Cardiac muscle cell (in vitro differentiated cells and primary cell): ENCODE results near the gene MXD4. TPM values are rescaled to one million over a fixed set of nuclear protein-coding genes. Genes with fewer than 3 reads are reported as not detected.

Experiments
- DNase-seq, 2 donors: peaks; one replicate each; pipeline versions ENCODE4 v3.0.0 to v3.0.0-alpha.2; 2010 to 2017; ENCODE audit warnings: low read depth in 1 of 2, low spot score in 1 of 2
- H3K27ac ChIP-seq: fragments of 200-600 bp; sonication (generic); 2 replicates; pipeline ENCODE4 v1.5.1; 2016
- H3K27me3 ChIP-seq: fragments of 200-600 bp; sonication (generic); 2 replicates; pipeline ENCODE4 v1.6.0; 2016; ENCODE audit warnings: control low read depth
- H3K36me3 ChIP-seq: fragments of 200-600 bp; sonication (generic); 2 replicates; pipeline ENCODE4 v1.5.1; 2016; ENCODE audit warnings: control low read depth
- H3K4me1 ChIP-seq: fragments of 200-600 bp; sonication (generic); 2 replicates; pipeline ENCODE4 v1.8.1; 2017; ENCODE audit warnings: low read depth, mild to moderate bottlenecking, mixed run types
- H3K4me3 ChIP-seq: fragments of 200-600 bp; sonication (generic); 2 replicates; pipeline ENCODE4 v1.5.1; 2016; ENCODE audit warnings: mild to moderate bottlenecking
- H3K9me3 ChIP-seq: fragments of 200-600 bp; sonication (generic); 2 replicates; pipeline ENCODE4 v1.5.1; 2017; ENCODE audit warnings: low read depth, mild to moderate bottlenecking, control low read depth
- polyA plus RNA-seq: library from polyadenylated mRNA; unstranded; fragments of >200 nt; fragmentation: Nextera tagmentation; extraction: Ambion mirVana; gene quantifications from 2 replicates; pipeline ENCODE4 v1.2.1, GENCODE V29; 2016
- total RNA-seq: library from RNA; depleted of rRNA; stranded (reverse); fragments of >200 nt; gene quantifications from 2 replicates; pipeline ENCODE4 v1.2.3, GENCODE V29; 2016
- TF ChIP-seq, protein P1 (sequence below): IDR thresholded peaks from 2 replicates; pipeline ENCODE4 v1.5.1; 2012; ENCODE audit warnings: low read depth, mild to moderate bottlenecking, low read length

The MXD4 gene, protein sequence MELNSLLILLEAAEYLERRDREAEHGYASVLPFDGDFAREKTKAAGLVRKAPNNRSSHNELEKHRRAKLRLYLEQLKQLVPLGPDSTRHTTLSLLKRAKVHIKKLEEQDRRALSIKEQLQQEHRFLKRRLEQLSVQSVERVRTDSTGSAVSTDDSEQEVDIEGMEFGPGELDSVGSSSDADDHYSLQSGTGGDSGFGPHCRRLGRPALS
- total RNA-seq (45.5 and 72.6 TPM in 2 replicates), polyA plus RNA-seq (36.1 and 64.0 TPM in 2 replicates)

DNA sequence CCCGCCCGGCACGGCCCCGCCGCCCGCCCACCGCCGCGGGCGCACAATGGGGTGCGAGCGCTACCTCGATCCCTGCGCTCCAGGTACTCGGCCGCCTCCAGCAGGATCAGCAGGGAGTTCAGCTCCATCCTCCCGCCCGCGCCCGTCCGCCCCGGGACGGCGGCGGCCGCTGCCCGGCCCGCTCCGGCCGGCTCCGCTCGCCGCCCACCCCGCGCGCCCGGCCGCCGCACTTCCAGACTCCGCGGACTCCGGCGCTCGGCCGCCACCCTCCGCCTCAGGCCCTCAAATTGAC is at the start of gene MXD4:
TSS of gene MXD4 (minus strand) at position 257 of the 292 bp plus-strand sequence. CDS start at position 128, 129 bp downstream.
- H3K9me3 ChIP-seq = no peaks in the 10 kb centered on the region
- TF ChIP-seq, protein P1, sequence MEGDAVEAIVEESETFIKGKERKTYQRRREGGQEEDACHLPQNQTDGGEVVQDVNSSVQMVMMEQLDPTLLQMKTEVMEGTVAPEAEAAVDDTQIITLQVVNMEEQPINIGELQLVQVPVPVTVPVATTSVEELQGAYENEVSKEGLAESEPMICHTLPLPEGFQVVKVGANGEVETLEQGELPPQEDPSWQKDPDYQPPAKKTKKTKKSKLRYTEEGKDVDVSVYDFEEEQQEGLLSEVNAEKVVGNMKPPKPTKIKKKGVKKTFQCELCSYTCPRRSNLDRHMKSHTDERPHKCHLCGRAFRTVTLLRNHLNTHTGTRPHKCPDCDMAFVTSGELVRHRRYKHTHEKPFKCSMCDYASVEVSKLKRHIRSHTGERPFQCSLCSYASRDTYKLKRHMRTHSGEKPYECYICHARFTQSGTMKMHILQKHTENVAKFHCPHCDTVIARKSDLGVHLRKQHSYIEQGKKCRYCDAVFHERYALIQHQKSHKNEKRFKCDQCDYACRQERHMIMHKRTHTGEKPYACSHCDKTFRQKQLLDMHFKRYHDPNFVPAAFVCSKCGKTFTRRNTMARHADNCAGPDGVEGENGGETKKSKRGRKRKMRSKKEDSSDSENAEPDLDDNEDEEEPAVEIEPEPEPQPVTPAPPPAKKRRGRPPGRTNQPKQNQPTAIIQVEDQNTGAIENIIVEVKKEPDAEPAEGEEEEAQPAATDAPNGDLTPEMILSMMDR = no peak
- peak within 1 kb of the TSS; percentile 92 for H3K27ac ChIP-seq
- peak within 1 kb of the TSS; percentile 94 for H3K4me3 ChIP-seq
- no peaks in the 10 kb centered on the region for H3K27me3 ChIP-seq
- no peak for DNase-seq
- H3K4me1 ChIP-seq = no peaks in the 10 kb centered on the region
- no peaks in the 10 kb centered on the region for H3K36me3 ChIP-seq

DNA sequence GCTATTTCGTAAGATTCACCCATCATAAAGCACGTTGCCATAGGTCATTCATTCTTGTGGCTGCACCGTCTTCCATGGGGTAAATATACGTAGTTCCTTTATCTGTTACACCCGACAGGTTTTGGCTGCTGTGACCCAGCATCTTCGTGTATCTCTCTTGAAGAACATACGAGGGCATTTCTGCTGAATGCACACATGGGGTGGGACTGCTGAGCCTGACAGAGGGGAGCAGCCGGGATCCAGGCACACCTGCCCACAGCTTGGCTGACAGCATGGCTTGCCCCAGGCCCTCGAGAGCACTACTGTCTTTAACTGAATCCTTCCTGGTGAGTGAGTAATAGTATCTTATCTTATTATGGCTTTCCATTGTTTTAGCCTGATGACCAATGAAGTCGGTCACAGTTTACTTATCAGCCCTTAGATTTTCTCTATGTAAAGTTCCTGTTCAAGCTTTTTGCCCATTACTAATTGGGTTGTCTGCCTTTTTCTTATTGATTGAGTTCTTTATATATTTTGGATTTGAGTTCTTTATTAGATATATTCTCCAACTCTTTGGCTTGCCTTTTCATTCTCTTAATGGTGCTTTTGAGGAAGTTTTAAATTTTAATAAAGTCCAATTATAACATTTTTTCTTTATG is 45.0 kb upstream of the MXD4 start:
- TF ChIP-seq, protein P1 = no peak
- H3K36me3 ChIP-seq = no peaks in the 10 kb centered on the region
- H3K4me1 ChIP-seq = no peaks in the 10 kb centered on the region
- H3K27me3 ChIP-seq = no peaks in the 10 kb centered on the region
- DNase-seq = no peak
- no peaks in the 10 kb centered on the region for H3K9me3 ChIP-seq
- no peak overlapping the region for H3K27ac ChIP-seq
- no peak overlapping the region for H3K4me3 ChIP-seq

DNA sequence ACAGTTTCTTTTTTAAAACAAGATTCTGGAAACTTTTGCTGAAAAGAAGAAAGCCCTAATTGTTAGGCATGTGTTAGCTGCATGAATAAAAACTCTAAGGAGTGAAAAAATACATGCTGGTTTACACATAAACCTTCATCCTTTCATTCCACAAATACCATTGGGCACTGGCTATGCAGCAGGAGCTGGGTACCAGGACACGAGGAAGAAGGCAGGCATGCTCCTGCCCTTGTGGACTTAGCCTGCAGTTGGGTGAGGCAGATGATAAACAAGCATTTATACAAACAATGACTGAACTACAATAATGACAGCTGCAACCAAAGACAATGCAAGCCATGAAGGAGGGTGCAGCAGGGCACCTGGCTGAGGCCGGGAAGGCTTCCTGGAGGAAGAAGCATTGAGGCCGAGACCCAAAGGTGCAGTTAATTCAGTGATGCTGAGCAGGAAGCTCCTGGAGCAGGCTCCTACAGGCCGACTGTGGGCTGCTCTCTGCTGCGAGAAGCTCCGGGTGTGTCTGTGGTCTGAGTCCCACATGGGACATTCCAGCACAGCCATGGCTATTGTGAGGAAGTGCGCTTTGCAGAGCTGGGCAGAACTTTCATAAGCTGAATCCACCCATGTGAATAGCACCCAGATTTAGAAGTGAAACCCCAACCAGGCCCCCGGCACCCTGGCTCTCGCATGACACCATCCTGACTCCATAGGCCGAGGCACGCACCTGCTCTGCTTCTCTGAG is 44.0 kb upstream of the MXD4 start:
- no peaks in the 10 kb centered on the region for H3K27me3 ChIP-seq
- H3K27ac ChIP-seq = no peak overlapping the region
- TF ChIP-seq, protein P1 = no peak
- no peaks in the 10 kb centered on the region for H3K4me1 ChIP-seq
- H3K36me3 ChIP-seq = no peaks in the 10 kb centered on the region
- H3K9me3 ChIP-seq = no peaks in the 10 kb centered on the region
- DNase-seq = no peak
- H3K4me3 ChIP-seq = no peak overlapping the region

DNA sequence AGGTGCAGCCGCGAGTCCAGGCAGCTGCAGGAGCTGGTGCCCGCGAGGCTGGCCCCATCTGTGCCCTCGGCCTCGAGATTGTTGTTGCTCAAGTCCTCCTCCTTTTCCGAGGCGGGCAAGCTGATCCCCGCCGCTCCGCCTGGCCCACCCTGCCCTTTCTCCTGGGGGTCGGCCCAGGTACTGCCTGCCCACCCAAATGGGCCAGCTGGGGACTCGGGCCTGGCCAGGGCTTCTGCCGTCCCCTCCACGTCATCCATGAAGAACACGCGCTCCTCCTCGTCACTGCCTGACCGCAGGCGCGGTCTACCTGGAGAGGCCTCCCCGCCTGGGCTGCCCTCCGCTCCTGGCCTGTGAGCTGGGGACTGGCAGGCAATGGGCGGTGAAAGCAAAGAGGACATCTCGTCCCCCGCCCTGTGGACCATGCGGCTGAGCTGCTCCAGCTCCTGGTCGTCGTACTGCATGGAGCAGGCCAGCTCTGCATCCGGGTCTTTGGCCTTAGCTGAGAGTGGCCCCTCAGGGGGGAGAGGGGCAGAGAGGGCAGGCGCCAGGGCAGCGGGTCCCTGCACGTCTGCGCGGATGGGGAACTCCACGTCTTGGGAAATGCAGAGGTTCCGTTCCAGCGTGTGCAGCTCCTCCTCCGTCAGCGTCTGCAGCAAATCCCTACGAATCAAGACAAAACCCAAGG is 43.1 kb upstream of the MXD4 start:
- Histone ChIP-seq H3K36me3 (no peaks in the 10 kb centered on the region), H3K27ac (no peak overlapping the region), H3K27me3 (no peaks in the 10 kb centered on the region), H3K9me3 (no peaks in the 10 kb centered on the region), H3K4me1 (no peaks in the 10 kb centered on the region), H3K4me3 (no peak overlapping the region)
- TF ChIP-seq, protein P1 = no peak
- no peak for DNase-seq

DNA sequence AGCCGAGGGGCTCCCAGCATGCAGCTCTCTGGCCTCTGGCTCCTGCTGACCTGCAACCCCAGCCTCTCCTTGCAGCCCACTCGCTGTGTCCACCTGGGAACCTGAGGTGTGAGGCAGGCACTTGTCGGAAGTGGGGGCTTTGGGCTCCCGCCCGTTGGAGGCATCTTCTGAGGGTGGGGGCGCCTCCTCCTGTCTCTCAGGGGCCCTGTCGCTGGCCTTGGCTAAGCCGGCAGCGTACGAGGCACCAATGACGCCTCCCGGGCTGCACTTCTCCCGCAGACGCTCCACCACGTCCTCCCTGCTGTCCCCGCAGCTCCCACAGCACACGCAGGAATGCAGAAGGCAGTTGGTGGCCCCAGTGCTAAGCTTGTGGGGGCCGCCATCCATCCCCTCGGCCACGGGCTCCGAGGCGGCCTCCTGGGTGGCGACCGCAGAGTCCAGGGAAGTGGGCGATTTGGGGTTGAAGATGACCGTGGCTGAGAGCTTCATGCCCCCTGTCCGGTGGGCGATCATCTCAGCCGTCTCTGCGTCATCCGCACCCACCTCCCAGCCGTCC is 42.5 kb upstream of the MXD4 start:
- no peaks in the 10 kb centered on the region for H3K27me3 ChIP-seq
- H3K27ac ChIP-seq = no peak overlapping the region
- TF ChIP-seq, protein P1 = no peak
- H3K9me3 ChIP-seq = no peaks in the 10 kb centered on the region
- H3K36me3 ChIP-seq = no peaks in the 10 kb centered on the region
- no peak for DNase-seq
- H3K4me3 ChIP-seq = no peak overlapping the region
- no peaks in the 10 kb centered on the region for H3K4me1 ChIP-seq
